Measurements from ENCODE around the gene DNAJB13.
A peak's percentile ranks its signal among the peaks of the same experiment; 100 is the strongest.

The DNAJB13 gene

DNA sequence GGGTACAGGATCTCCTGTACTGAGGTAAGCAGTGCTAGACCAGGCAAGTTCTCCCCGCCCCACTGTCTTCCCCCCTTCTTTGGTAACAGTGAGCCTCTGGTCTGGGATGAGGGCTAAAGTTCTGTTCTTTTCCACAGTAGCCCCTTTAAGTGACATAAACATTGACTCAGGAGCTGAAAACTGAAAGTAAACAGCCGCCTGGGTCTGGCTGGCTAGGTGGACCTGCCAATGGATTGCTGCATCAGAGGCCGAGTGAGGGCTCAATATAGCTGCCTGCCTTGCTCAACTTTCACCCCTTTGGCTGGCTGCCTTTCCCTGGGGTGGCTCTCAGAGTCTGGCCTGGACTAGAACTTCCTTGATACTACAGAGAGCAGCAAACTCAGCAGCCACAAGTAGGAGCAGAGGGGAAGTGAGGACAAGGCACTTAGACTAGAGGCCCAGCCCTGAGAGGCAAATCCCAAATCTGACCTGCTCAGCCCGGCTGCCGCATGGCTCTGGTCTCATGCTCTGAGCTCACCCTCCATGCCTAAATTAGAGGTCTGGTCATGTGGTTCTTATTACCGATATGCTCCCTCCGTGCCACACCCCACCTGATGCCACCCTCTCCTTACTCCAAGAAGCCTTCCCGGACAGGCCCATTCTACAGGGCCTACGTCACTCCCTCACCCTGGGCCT lies 67.6 kb downstream of the DNAJB13 start:
- no peak overlapping the region for H3K4ac ChIP-seq (ENCODE audit: low read depth, low read length)
- no peak overlapping the region for H2AFZ ChIP-seq (ENCODE audit: insufficient read depth, low read length, poor library complexity)
- H3K79me2 ChIP-seq (ENCODE audit: control insufficient read depth, insufficient read depth, low read length, poor library complexity): no peaks in the 10 kb centered on the region
- peaks cover 8 to 16% of the 10 kb centered on the region in 2 experiments for H3K4me1 ChIP-seq (ENCODE audit: control insufficient read depth in 1 of 2, insufficient read depth in 2 of 2, low read length in 2 of 2)
- no peaks in the 10 kb centered on the region for H3K9me3 ChIP-seq (ENCODE audit: insufficient read depth, low read depth, low read length)
- H3K27me3 ChIP-seq (ENCODE audit: insufficient read depth, low read length): no peaks in the 10 kb centered on the region
- no peak overlapping the region for H3K4me3 ChIP-seq (ENCODE audit: low read depth, low read length)
- no peak overlapping the region for H3K27ac ChIP-seq (ENCODE audit: low read depth, low read length)
- WGBS (ENCODE audit: extremely low coverage, insufficient coverage, insufficient read length): no CpG with 5 or more reads among the region's 9 CpGs
- H2BK5ac ChIP-seq (ENCODE audit: low read depth, low read length, poor library complexity): peak overlapping the region; percentile 13
- H3K23ac ChIP-seq (ENCODE audit: low read length): no peak overlapping the region
- H4K8ac ChIP-seq (ENCODE audit: low read depth, low read length): no peak overlapping the region
- no peak overlapping the region for H3K4me2 ChIP-seq (ENCODE audit: low read length)
- H2BK12ac ChIP-seq (ENCODE audit: low read length): no peak overlapping the region
- no peak overlapping the region for H2AK5ac ChIP-seq (ENCODE audit: low read length)
- no peak overlapping the region for H3K9ac ChIP-seq (ENCODE audit: low read length)
- no peak overlapping the region for H3K18ac ChIP-seq (ENCODE audit: low read length)
- H2BK120ac ChIP-seq (ENCODE audit: insufficient read depth, low read length, poor library complexity): no peak overlapping the region
- peak in 1 of 2 donors; percentile 21 for DNase-seq
- no peak overlapping the region for H3K14ac ChIP-seq (ENCODE audit: low read length)
- H4K91ac ChIP-seq (ENCODE audit: low read depth, low read length): peak overlapping the region; percentile 11
- no peaks in the 10 kb centered on the region for H3K79me1 ChIP-seq (ENCODE audit: low read length)
- H4K12ac ChIP-seq (ENCODE audit: low read depth, low read length): no peak overlapping the region
- peaks cover 10 to 11% of the 10 kb centered on the region in 2 experiments for H3K36me3 ChIP-seq (ENCODE audit: control insufficient read depth in 1 of 2, insufficient read depth in 2 of 2, low read length in 2 of 2)

DNA sequence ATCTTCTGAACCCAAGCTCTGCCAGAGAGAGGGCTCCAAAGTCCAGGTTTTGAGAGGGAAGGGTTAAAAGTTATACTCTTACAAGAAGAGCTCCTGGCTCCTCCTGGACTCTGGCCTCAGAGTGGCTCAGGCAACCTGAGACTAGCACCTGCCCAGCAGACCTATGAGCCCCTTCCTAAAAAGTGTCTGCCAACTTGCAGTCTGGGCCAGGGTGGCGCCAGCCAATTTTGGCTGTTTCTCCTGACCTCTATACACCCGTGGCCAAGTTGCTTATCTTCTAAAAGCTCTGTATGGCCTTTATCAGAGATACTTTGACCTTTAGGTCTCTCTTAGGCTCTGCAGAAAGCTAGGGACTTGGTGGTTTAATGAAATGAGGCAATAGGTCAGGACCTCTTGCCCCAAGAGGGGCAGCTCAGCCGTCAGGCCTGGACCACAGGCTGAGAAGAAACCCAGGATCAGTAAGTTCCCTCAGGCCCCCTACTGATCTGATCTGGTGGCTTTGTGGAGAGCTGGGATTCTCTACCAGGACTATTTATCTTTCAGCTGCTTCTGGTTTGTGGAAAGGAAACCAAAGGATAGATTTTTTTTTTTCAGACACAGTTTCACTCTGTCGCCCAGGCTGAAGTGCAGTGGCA lies 68.4 kb downstream of the DNAJB13 start:
- H2AFZ ChIP-seq (ENCODE audit: insufficient read depth, low read length, poor library complexity): no peak overlapping the region
- DNase-seq: no peak
- H2BK12ac ChIP-seq (ENCODE audit: low read length): no peak overlapping the region
- no peak overlapping the region for H3K9ac ChIP-seq (ENCODE audit: low read length)
- H4K12ac ChIP-seq (ENCODE audit: low read depth, low read length): no peak overlapping the region
- H3K4me1 ChIP-seq (ENCODE audit: control insufficient read depth in 1 of 2, insufficient read depth in 2 of 2, low read length in 2 of 2): peaks cover 8 to 16% of the 10 kb centered on the region in 2 experiments
- H3K23ac ChIP-seq (ENCODE audit: low read length): no peak overlapping the region
- no peak overlapping the region for H3K4me3 ChIP-seq (ENCODE audit: low read depth, low read length)
- H3K27me3 ChIP-seq (ENCODE audit: insufficient read depth, low read length): no peaks in the 10 kb centered on the region
- H3K18ac ChIP-seq (ENCODE audit: low read length): no peak overlapping the region
- H3K79me1 ChIP-seq (ENCODE audit: low read length): no peaks in the 10 kb centered on the region
- H3K14ac ChIP-seq (ENCODE audit: low read length): no peak overlapping the region
- no peak overlapping the region for H4K91ac ChIP-seq (ENCODE audit: low read depth, low read length)
- H2BK120ac ChIP-seq (ENCODE audit: insufficient read depth, low read length, poor library complexity): no peak overlapping the region
- no peak overlapping the region for H2BK5ac ChIP-seq (ENCODE audit: low read depth, low read length, poor library complexity)
- H2AK5ac ChIP-seq (ENCODE audit: low read length): no peak overlapping the region
- H3K9me3 ChIP-seq (ENCODE audit: insufficient read depth, low read depth, low read length): no peaks in the 10 kb centered on the region
- no CpG with 5 or more reads among the region's 4 CpGs for WGBS (ENCODE audit: extremely low coverage, insufficient coverage, insufficient read length)
- no peaks in the 10 kb centered on the region for H3K79me2 ChIP-seq (ENCODE audit: control insufficient read depth, insufficient read depth, low read length, poor library complexity)
- peaks cover 10 to 11% of the 10 kb centered on the region in 2 experiments for H3K36me3 ChIP-seq (ENCODE audit: control insufficient read depth in 1 of 2, insufficient read depth in 2 of 2, low read length in 2 of 2)
- peak overlapping the region; percentile 16 for H3K27ac ChIP-seq (ENCODE audit: low read depth, low read length)
- no peak overlapping the region for H3K4ac ChIP-seq (ENCODE audit: low read depth, low read length)
- no peak overlapping the region for H4K8ac ChIP-seq (ENCODE audit: low read depth, low read length)
- H3K4me2 ChIP-seq (ENCODE audit: low read length): no peak overlapping the region

DNA sequence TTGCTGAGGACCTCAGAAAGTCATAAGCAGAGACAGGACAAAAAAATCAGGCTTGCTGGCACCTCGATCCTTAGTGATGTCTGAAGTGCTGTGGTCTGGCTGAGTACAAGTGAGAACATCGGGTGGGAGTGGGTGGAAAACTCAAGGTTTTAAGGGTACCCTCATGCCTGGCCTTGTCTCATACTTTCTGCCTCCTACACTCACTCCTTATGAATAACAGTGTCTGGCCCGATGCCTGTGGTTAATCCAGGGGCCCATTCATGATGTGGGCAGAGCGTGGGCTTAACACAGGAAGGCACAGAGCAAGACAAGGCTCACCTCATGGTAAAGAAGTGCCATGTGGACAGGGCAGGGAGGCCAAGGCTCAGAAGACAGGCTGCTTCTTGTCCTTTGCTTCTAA lies 69.0 kb downstream of the DNAJB13 start:
- Histone ChIP-seq H3K4me1 (ENCODE audit: control insufficient read depth in 1 of 2, insufficient read depth in 2 of 2, low read length in 2 of 2) (peaks cover 8 to 16% of the 10 kb centered on the region in 2 experiments), H3K4me2 (ENCODE audit: low read length) (no peak overlapping the region), H3K18ac (ENCODE audit: low read length) (no peak overlapping the region), H3K79me2 (ENCODE audit: control insufficient read depth, insufficient read depth, low read length, poor library complexity) (no peaks in the 10 kb centered on the region), H3K9me3 (ENCODE audit: insufficient read depth, low read depth, low read length) (no peaks in the 10 kb centered on the region), H3K4ac (ENCODE audit: low read depth, low read length) (no peak overlapping the region), H2BK5ac (ENCODE audit: low read depth, low read length, poor library complexity) (no peak overlapping the region), H2AFZ (ENCODE audit: insufficient read depth, low read length, poor library complexity) (no peak overlapping the region), H3K27ac (ENCODE audit: low read depth, low read length) (peak overlapping the region; percentile 16), H3K14ac (ENCODE audit: low read length) (no peak overlapping the region), H3K4me3 (ENCODE audit: low read depth, low read length) (no peak overlapping the region), H4K91ac (ENCODE audit: low read depth, low read length) (peak overlapping the region; percentile 17), H2AK5ac (ENCODE audit: low read length) (no peak overlapping the region), H2BK12ac (ENCODE audit: low read length) (no peak overlapping the region), H3K23ac (ENCODE audit: low read length) (no peak overlapping the region), H4K8ac (ENCODE audit: low read depth, low read length) (no peak overlapping the region), H3K36me3 (ENCODE audit: control insufficient read depth in 1 of 2, insufficient read depth in 2 of 2, low read length in 2 of 2) (peaks cover 10 to 11% of the 10 kb centered on the region in 2 experiments), H3K27me3 (ENCODE audit: insufficient read depth, low read length) (no peaks in the 10 kb centered on the region), H4K12ac (ENCODE audit: low read depth, low read length) (no peak overlapping the region), H2BK120ac (ENCODE audit: insufficient read depth, low read length, poor library complexity) (no peak overlapping the region), H3K9ac (ENCODE audit: low read length) (no peak overlapping the region), H3K79me1 (ENCODE audit: low read length) (no peaks in the 10 kb centered on the region)
- WGBS (ENCODE audit: extremely low coverage, insufficient coverage, insufficient read length): no CpG with 5 or more reads among the region's 4 CpGs
- DNase-seq: no peak

Data from trophoblast cell (in vitro differentiated cells and primary cell).